Karpas-422 (cell line): ENCODE results near the gene OCIAD1. TPM values are rescaled to one million over a fixed set of nuclear protein-coding genes. Genes with fewer than 3 reads are reported as not detected.
A peak's percentile ranks its signal among the peaks of the same experiment; 100 is the strongest.

Source experiments
- DNase-seq: peaks from one replicate; pipeline ENCODE4 v3.0.0-alpha.2; 2015
- H2AFZ ChIP-seq: fragments of 200-600 bp; sonication (generic); 2 replicates; pipeline ENCODE4 v1.6.1; 2014; ENCODE audit warnings: antibody characterized with exemption, low read length, mixed read lengths
- H3K27ac ChIP-seq: fragments of 200-600 bp; sonication (generic); 2 replicates; pipeline ENCODE4 v1.5.1; 2014; ENCODE audit warnings: mild to moderate bottlenecking, low read length, moderate library complexity
- H3K27me3 ChIP-seq: fragments of 200-600 bp; sonication (generic); 2 replicates; pipeline ENCODE4 v1.6.1; 2014; ENCODE audit warnings: low read length, mixed read lengths
- H3K36me3 ChIP-seq: fragments of 200-600 bp; sonication (generic); 2 replicates; pipeline ENCODE4 v1.6.1; 2014; ENCODE audit warnings: low read length, mixed read lengths; ENCODE audit not compliant: insufficient read depth
- H3K4me1 ChIP-seq: fragments of 200-600 bp; sonication (generic); 2 replicates; pipeline ENCODE4 v1.6.1; 2014; ENCODE audit warnings: mild to moderate bottlenecking, low read length, mixed read lengths
- H3K4me2 ChIP-seq: fragments of 200-600 bp; sonication (generic); 2 replicates; pipeline ENCODE4 v1.6.1; 2014; ENCODE audit warnings: low read length, low read depth, mild to moderate bottlenecking; ENCODE audit not compliant: poor library complexity, severe bottlenecking
- H3K4me3 ChIP-seq: fragments of 200-600 bp; sonication (generic); 2 replicates; pipeline ENCODE4 v1.5.1; 2014; ENCODE audit warnings: mild to moderate bottlenecking, antibody characterized with exemption, low read length, mixed read lengths
- H3K79me2 ChIP-seq: fragments of 200-600 bp; sonication (generic); 2 replicates; pipeline ENCODE4 v1.6.1; 2014; ENCODE audit warnings: mild to moderate bottlenecking, low read length, mixed read lengths
- H3K9ac ChIP-seq: fragments of 200-600 bp; sonication (generic); 2 replicates; pipeline ENCODE4 v1.6.0; 2014; ENCODE audit warnings: low read length
- H3K9me2 ChIP-seq: fragments of 200-600 bp; sonication (generic), shearing (Covaris generic); replicated peaks from 2 replicates; pipeline ENCODE4 v1.6.0; 2014; ENCODE audit warnings: mild to moderate bottlenecking, low read length, moderate library complexity; ENCODE audit not compliant: insufficient read depth
- H3K9me3 ChIP-seq: fragments of 300-700, 200-600 bp; sonication (generic); 2 replicates; pipeline ENCODE4 v1.6.1; 2014; ENCODE audit warnings: low read length, mixed read lengths
- H4K20me1 ChIP-seq: fragments of 200-600 bp; sonication (generic); 2 replicates; pipeline ENCODE4 v1.6.1; 2014; ENCODE audit warnings: mild to moderate bottlenecking, antibody characterized with exemption, low read length, low read depth; ENCODE audit not compliant: insufficient read depth
- total RNA-seq: library from RNA; depleted of rRNA; stranded (reverse); fragments of >200 nt; shearing (Covaris generic); gene quantifications from 2 replicates; pipeline ENCODE4 v1.2.3, GENCODE V29; 2014; ENCODE audit warnings: low replicate concordance

OCIAD1 gene
- total RNA-seq, 1 experiment from 2014 or later = 122 TPM

DNA sequence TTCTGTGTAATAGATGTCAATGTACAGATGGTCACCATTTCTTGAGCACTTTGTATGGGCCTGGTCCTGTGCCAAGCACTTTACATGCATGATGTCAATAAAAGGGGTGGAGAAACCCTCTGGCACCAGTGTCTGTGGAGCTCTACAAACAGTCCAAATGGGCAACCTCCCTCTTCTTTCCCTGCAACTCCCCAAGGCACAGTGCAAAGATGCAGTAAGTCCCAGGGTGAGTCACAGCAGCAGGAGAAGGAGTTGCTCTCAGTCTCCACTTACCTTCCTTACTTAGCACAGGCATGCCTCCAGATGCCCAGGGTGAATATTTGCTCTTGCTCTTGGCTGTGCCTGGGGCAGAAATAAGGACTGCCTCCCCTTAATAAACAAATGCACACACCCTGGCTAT is 71.4 kb downstream of the OCIAD1 start:
- Histone ChIP-seq H3K9me3 (no peaks in the 10 kb centered on the region), H3K9me2 (no peaks in the 10 kb centered on the region), H2AFZ (no peak overlapping the region), H3K27ac (no peak overlapping the region), H3K36me3 (peaks cover 16% of the 10 kb centered on the region; the same call in 1 of the 2 replicates), H3K4me1 (peaks cover 37% of the 10 kb centered on the region), H3K9ac (no peak overlapping the region), H4K20me1 (no peaks in the 10 kb centered on the region), H3K79me2 (peaks cover 24% of the 10 kb centered on the region), H3K4me2 (no peak overlapping the region), H3K27me3 (no peaks in the 10 kb centered on the region), H3K4me3 (no peak overlapping the region)
- DNase-seq = peak; percentile 28

DNA sequence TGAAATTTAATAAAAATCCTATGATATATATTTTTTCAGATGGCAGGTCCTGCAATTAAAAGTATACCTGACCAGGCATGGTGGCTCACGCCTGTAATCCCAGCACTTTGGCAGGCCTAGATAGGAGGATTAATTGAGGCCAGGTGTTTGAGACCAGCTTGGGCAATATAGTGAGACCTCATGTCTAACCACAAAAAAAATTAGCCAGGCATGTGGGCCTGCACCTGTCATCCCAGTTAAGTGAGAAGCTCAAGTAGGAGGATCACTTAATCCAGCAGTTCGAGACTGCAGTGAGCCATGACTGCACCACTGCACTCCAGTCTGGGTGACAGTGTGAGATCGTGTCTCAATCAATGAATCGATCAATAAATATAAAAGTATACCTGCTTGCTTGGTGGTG is 73.2 kb downstream of the OCIAD1 start:
- no peak overlapping the region for H3K9ac ChIP-seq
- DNase-seq = peak; percentile 57
- peaks cover 34% of the 10 kb centered on the region for H3K4me1 ChIP-seq
- peaks cover 13% of the 10 kb centered on the region; the same call in 1 of the 2 replicates for H3K36me3 ChIP-seq
- H4K20me1 ChIP-seq = no peaks in the 10 kb centered on the region
- H3K27me3 ChIP-seq = no peaks in the 10 kb centered on the region
- peaks cover 24% of the 10 kb centered on the region for H3K79me2 ChIP-seq
- no peak overlapping the region for H2AFZ ChIP-seq
- H3K9me2 ChIP-seq = no peaks in the 10 kb centered on the region
- H3K9me3 ChIP-seq = no peaks in the 10 kb centered on the region
- H3K4me2 ChIP-seq = no peak overlapping the region
- no peak overlapping the region for H3K27ac ChIP-seq
- no peak overlapping the region for H3K4me3 ChIP-seq

DNA sequence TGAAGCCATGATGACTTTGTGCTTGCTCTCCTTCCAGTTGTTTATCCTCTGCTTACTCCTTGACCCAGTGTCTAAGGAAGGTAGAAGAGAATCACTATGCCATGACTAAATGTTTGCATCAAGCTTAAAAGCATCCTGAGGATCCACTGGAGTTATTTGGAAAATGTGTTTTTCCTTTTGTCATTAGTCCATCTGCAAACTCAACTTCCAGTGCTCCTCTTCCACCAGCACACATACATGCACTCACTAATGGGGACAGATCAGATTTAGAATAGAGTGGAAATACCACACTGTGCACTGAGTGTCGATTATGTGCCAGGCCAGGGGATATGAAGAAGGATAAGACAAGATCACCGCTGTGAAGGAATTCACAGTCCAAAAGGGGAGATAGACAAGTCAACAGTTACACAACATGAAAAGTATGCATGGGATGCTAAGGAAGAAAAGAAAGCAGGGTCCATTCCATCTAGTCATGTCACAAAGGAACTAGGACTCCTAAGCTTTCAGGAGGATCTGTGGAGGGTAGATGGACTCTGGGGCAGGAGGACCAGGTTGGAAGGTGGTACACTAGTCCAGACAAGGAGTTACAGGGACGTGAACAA is 73.8 kb downstream of the OCIAD1 start:
- H3K9me2 ChIP-seq = no peaks in the 10 kb centered on the region
- no peak overlapping the region for H2AFZ ChIP-seq
- peaks cover 9% of the 10 kb centered on the region; the same call in 1 of the 2 replicates for H3K36me3 ChIP-seq
- no peaks in the 10 kb centered on the region for H3K9me3 ChIP-seq
- no peak overlapping the region for H3K9ac ChIP-seq
- H3K79me2 ChIP-seq = peaks cover 24% of the 10 kb centered on the region
- no peaks in the 10 kb centered on the region for H3K27me3 ChIP-seq
- peak; percentile 38 for DNase-seq
- H3K4me3 ChIP-seq = peak overlapping the region; percentile 92; the same call in 1 of the 2 replicates
- no peaks in the 10 kb centered on the region for H4K20me1 ChIP-seq
- peak overlapping the region; percentile 83 for H3K4me2 ChIP-seq
- H3K4me1 ChIP-seq = peaks cover 29% of the 10 kb centered on the region
- H3K27ac ChIP-seq = no peak overlapping the region

DNA sequence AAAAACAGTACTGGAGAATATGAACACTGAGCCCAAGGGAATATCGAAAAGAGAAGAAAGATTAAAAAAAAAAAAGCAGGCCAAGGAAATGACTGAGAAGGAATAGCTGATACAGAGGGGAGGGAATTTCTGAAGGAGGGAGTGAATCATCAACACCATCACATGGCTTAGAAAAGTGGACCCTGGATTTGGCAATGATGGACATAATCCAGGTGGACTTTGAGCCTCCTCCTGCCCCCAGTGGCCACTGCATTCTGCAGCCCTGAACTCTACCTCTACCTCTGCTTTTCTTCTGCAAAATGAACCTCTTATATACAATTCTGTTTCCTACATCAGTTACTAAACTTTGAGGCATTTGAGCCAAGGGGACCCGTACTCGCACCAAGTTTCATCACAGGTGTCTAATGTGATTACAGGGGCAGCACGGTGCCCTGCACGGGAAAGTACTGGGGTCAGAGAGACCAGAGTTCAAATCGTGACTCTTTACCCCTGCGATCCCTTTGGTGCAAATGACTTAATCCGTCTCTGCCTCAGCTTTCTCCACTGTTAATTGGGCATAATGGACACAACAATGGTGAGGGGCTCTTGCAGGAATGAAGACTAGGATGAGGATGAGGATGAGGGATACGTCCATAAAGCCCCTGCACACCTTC is 74.6 kb downstream of the OCIAD1 start:
- Histone ChIP-seq H3K9ac (peak overlapping the region; percentile 85), H3K27ac (no peak overlapping the region), H3K27me3 (no peaks in the 10 kb centered on the region), H3K4me3 (peak overlapping the region; percentile 92), H3K9me3 (no peaks in the 10 kb centered on the region), H3K79me2 (peaks cover 24% of the 10 kb centered on the region), H3K4me2 (peak overlapping the region; percentile 83), H2AFZ (peak overlapping the region; percentile 95; the same call in 1 of the 2 replicates), H3K36me3 (peaks cover 8% of the 10 kb centered on the region; the same call in 1 of the 2 replicates), H3K9me2 (no peaks in the 10 kb centered on the region), H4K20me1 (no peaks in the 10 kb centered on the region), H3K4me1 (peaks cover 25% of the 10 kb centered on the region)
- DNase-seq = peak; percentile 36

DNA sequence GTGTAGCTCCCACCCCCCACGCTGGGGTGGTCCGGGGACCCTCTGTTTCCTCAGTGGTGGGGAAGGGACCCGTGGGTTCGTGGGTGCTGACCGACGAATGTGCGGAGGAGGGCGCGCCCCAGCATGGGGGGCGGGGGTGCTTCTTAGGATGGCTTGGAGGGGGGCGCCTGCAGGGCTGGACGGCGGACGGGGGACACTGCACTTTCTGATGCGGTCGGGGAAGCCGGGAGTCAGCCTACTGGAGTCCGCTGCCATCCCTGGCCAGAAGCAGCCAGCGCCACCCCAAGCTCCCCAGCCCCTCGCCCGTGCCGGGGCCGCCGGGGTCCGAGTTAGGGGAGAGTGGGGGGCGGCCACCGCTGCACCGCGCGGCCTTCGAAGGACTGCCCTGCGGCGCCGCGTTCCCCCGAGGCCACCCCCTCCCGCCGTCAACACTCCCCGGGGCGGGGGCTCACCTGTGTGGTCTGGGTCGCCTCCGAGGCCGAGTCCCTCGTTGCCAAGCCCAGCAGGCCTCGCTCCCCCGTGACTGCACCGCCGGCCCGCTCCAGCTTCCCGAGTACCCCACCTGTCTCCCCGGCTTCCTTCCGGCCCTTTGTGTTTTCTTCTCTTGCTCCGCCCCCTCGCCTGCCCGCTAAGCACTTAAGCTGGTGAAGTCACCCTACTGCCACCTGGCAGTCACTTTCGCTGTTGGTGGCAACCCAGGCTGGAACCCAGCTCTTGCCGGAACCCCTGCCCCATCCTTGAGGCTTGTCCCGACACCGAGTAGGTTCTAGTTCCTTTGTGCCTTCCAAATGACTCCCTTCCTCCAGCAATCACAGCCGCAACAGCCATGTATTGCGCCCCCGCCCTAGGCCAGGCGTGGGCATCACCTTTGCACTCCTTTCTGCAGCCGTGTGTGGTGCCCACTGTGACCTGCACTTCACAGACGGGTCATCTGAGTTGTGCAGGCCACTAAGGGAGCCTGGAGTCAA is 75.6 kb downstream of the OCIAD1 start, which contains the start of gene OCIAD2:
TSS of gene OCIAD2 (minus strand) at position 569 of the 968 bp plus-strand sequence. CDS start 2,225 bp downstream, outside the sequence.
- H3K27ac ChIP-seq = peak within 1 kb of the TSS; percentile 11; the same call in 1 of the 2 replicates
- no peaks in the 10 kb centered on the region for H3K27me3 ChIP-seq
- peaks cover 8% of the 10 kb centered on the region; the same call in 1 of the 2 replicates for H3K36me3 ChIP-seq
- peak within 1 kb of the TSS; percentile 95 for H2AFZ ChIP-seq
- peak within 1 kb of the TSS; percentile 85 for H3K9ac ChIP-seq
- peak within 1 kb of the TSS; percentile 92 for H3K4me3 ChIP-seq
- no peaks in the 10 kb centered on the region for H4K20me1 ChIP-seq
- H3K9me3 ChIP-seq = no peaks in the 10 kb centered on the region
- H3K79me2 ChIP-seq = peaks cover 24% of the 10 kb centered on the region
- DNase-seq = peak; percentile 94
- peaks cover 25% of the 10 kb centered on the region for H3K4me1 ChIP-seq
- H3K4me2 ChIP-seq = peak within 1 kb of the TSS; percentile 83
- no peaks in the 10 kb centered on the region for H3K9me2 ChIP-seq

DNA sequence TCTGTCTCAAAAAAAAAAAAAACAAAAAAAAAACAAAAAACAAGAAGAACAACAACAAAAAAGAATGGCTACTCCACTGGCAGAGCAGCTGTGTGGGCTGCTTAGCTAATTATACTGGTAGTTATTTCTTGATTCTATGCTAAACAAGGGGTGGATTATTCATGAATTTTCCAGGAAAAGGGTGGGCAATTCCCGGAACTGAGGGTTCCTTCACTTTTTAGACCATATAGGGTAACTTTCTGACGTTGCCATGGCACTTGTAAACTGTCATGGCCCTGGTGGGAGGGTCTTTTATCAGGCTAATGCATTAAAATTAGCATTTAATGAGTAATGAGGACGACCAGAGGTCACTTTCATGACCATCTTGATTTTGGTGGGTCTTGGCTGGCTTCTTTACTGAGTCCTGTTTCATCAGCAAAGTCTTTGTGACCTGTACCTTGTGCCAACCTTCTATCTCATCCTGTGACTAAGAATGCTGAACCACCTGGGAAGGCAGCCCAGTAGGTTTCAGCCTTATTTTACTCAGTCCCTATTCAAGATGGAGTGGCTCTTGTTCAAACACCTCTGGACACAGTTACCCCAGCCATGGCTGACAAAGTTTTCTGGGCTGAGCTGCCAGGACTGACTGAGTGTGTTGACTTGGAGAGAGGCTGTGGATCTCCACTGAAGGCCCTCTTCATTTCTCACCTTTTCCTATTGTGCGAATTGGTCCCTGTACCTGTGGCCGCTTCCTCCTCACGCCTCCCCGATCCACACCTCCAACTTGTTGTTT is 77.0 kb downstream of the OCIAD1 start:
- H3K9me3 ChIP-seq = no peaks in the 10 kb centered on the region
- H3K79me2 ChIP-seq = peaks cover 24% of the 10 kb centered on the region
- H3K9me2 ChIP-seq = no peaks in the 10 kb centered on the region
- no peak overlapping the region for H3K9ac ChIP-seq
- DNase-seq = peak; percentile 37
- no peak overlapping the region for H2AFZ ChIP-seq
- H3K4me1 ChIP-seq = peaks cover 25% of the 10 kb centered on the region
- H3K27me3 ChIP-seq = no peaks in the 10 kb centered on the region
- H3K27ac ChIP-seq = no peak overlapping the region
- no peak overlapping the region for H3K4me2 ChIP-seq
- no peak overlapping the region for H3K4me3 ChIP-seq
- H4K20me1 ChIP-seq = no peaks in the 10 kb centered on the region
- H3K36me3 ChIP-seq = no peaks in the 10 kb centered on the region

DNA sequence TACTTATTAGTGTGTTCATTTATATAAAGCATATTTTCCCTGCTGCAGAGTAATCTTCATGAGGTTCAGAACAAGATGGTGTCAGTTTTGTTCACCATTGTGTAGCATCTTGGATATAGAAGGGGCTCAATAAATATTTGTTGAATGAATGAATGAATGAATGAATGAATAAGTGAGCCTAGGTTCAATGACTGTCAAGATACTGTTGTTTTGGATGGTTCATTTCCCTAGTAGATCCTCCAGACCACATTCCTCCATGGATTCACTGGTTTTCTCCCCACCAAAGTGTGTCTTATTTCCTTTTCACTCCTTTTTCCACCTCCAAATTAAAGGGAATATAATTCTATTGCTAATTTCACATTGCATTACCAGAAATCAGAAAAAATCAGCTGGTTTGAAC is 77.8 kb downstream of the OCIAD1 start:
- Histone ChIP-seq H3K9me2 (no peaks in the 10 kb centered on the region), H3K27ac (no peak overlapping the region), H3K4me3 (no peak overlapping the region), H3K79me2 (peaks cover 24% of the 10 kb centered on the region), H3K27me3 (no peaks in the 10 kb centered on the region), H2AFZ (no peak overlapping the region), H3K9ac (no peak overlapping the region), H3K4me1 (peaks cover 25% of the 10 kb centered on the region), H4K20me1 (no peaks in the 10 kb centered on the region), H3K36me3 (no peaks in the 10 kb centered on the region), H3K4me2 (no peak overlapping the region), H3K9me3 (no peaks in the 10 kb centered on the region)
- DNase-seq = peak; percentile 6
